GM12878 (cell line): Measurements from ENCODE around the gene UGT1A6. TPM values are rescaled to one million over a fixed set of nuclear protein-coding genes. Genes with fewer than 3 reads are reported as not detected.

ENCODE experiments used
- ATAC-seq: fragments of 200-7000 bp; cut with Tn5 transposase; 3 replicates; pipeline ENCODE4 v1.9.1; 2020; ENCODE audit warnings: mild to moderate bottlenecking, moderate library complexity
- BruUV-seq: library from RNA; stranded (reverse); fragments of 400-500 nt; replicated peaks from 2 replicates; lab custom pipeline; 2021; lab: Mats Ljungman, UMichigan
- CTCF ChIA-PET: fragments of 300-600 bp; sonication (Branson Sonifier 250); formaldehyde crosslinking; extraction: SDS; loops from one replicate; lab custom pipeline; 2021; ENCODE audit warnings: inconsistent platforms; lab: Yijun Ruan, JAX
- POLR2A ChIA-PET: fragments of 350-600 bp; formaldehyde crosslinking; extraction: SDS; loops from one replicate; lab custom pipeline; 2021; ENCODE audit warnings: inconsistent platforms; lab: Charles Lee
- RAD21 ChIA-PET: fragments of 300-600 bp; sonication (Branson Sonifier 250); formaldehyde crosslinking; loops from one replicate; lab custom pipeline; 2023; ENCODE audit warnings: antibody characterized with exemption; ENCODE audit not compliant: unreplicated experiment; lab: Charles Lee
- SMC1A ChIA-PET: fragments of 300-600 bp; sonication (Branson Sonifier 250); formaldehyde crosslinking; loops from one replicate; lab custom pipeline; 2023; ENCODE audit not compliant: unreplicated experiment, uncharacterized antibody; lab: Charles Lee
- DNase-seq: peaks from one replicate; pipeline ENCODE4 v3.0.0-alpha.2; 2011; ENCODE audit warnings: low read depth, low spot score
- FAIRE-seq: peaks from 3 replicates; lab custom pipeline; 2011; peaks lifted over from hg19 to GRCh38; lab: Jason Lieb, UNC
- H2AFZ ChIP-seq: 2 replicates; pipeline ENCODE4 v1.6.0; 2011; ENCODE audit warnings: low read depth, low read length, control low read depth; ENCODE audit not compliant: control insufficient read depth
- H3K27ac ChIP-seq: 2 replicates; pipeline ENCODE4 v1.5.1; 2011; ENCODE audit warnings: control low read depth; ENCODE audit not compliant: control insufficient read depth, insufficient read depth
- H3K27me3 ChIP-seq, 2 experiments: replicated peaks in 1 of 2; 2 replicates each; pipeline versions ENCODE4 v1.6.0 to v1.6.1; 2011; ENCODE audit warnings: low read length in 1 of 2; ENCODE audit not compliant: control insufficient read depth in 2 of 2, insufficient read depth in 2 of 2
- H3K36me3 ChIP-seq, 2 experiments: 2 replicates each; pipeline ENCODE4 v1.5.1; 2011; ENCODE audit warnings: low read length in 1 of 2; ENCODE audit not compliant: control insufficient read depth in 2 of 2, insufficient read depth in 2 of 2
- H3K4me1 ChIP-seq: 2 replicates; pipeline ENCODE4 v1.6.1; 2011; ENCODE audit warnings: mild to moderate bottlenecking, low read length, moderate library complexity, mixed read lengths; ENCODE audit not compliant: control insufficient read depth, insufficient read depth
- H3K4me2 ChIP-seq: 2 replicates; pipeline ENCODE4 v1.6.0; 2011; ENCODE audit warnings: control low read depth; ENCODE audit not compliant: control insufficient read depth, insufficient read depth
- H3K4me3 ChIP-seq: fragments of 200-600 bp; sonication (generic); 2 replicates; pipeline ENCODE4 v1.5.1; 2016
- H3K79me2 ChIP-seq: 2 replicates; pipeline ENCODE4 v1.6.0; 2011; ENCODE audit warnings: low read length; ENCODE audit not compliant: control insufficient read depth, insufficient read depth
- H3K9ac ChIP-seq: 2 replicates; pipeline ENCODE4 v1.8.0; 2011; ENCODE audit warnings: low read length, control low read depth, mixed read lengths; ENCODE audit not compliant: control insufficient read depth, insufficient read depth
- H3K9me3 ChIP-seq: replicated peaks from 3 replicates; pipeline ENCODE4 v1.5.1; 2011; ENCODE audit warnings: mild to moderate bottlenecking, low read length; ENCODE audit not compliant: control insufficient read depth, insufficient read depth
- H4K20me1 ChIP-seq: 2 replicates; pipeline ENCODE4 v1.6.0; 2011; ENCODE audit not compliant: control insufficient read depth, insufficient read depth
- BMI1 ChIP-seq: fragments of 450-650 bp; IDR thresholded peaks from 2 replicates; pipeline ENCODE4 v1.6.1; 2016; ENCODE audit warnings: mild to moderate bottlenecking, moderate library complexity, borderline replicate concordance
- EGR1 ChIP-seq, 2 experiments: IDR thresholded peaks; 1 replicate in 1 of 2; 2 replicates in 1 of 2; pipeline ENCODE4 v1.6.1; 2011 to 2012; ENCODE audit warnings: low read depth in 2 of 2, low read length in 2 of 2, borderline replicate concordance in 1 of 2, mild to moderate bottlenecking in 1 of 2, moderate library complexity in 1 of 2
- ETV6 ChIP-seq, 2 experiments: fragments of 450-650 bp in 1 of 2; IDR thresholded peaks in 1 of 2; conservative IDR thresholded peaks in 1 of 2; 2 replicates each; pipeline ENCODE4 v1.6.1; 2014; ENCODE audit warnings: antibody characterized with exemption in 1 of 2, borderline replicate concordance in 1 of 2, low read depth in 1 of 2, mild to moderate bottlenecking in 1 of 2, moderate library complexity in 1 of 2
- STAT3 ChIP-seq: IDR thresholded peaks from 2 replicates; pipeline ENCODE4 v1.6.1; 2011; ENCODE audit warnings: low read depth, low read length, improper control_type of control experiment
- TBL1XR1 ChIP-seq: IDR thresholded peaks from 2 replicates; pipeline ENCODE4 v1.6.1; 2012; ENCODE audit warnings: low read depth, low read length, improper control_type of control experiment
- WGBS: methylation state at CpG from one replicate; pipeline ENCODE4 v1.1.6; 2016; ENCODE audit warnings: low lambda C conversion rate; ENCODE audit not compliant: insufficient replicate concordance, insufficient coverage; ENCODE audit errors: missing lambda C conversion rate; 5-methylcytosine and 5-hydroxymethylcytosine counted together
- in situ Hi-C: fragments of 300-500 bp; cut with MboI; formaldehyde crosslinking; loops from 9 replicates; pipeline ENCODE4 v1.14.3; 2018; ENCODE audit warnings: mixed read lengths
- intact Hi-C: fragments of 100-400 bp; cut with micrococcal nuclease; formaldehyde crosslinking; loops from one replicate; pipeline ENCODE4 v1.14.2; 2022; ENCODE audit not compliant: unreplicated experiment
- polyA plus RNA-seq, 11 experiments: library from polyadenylated mRNA; depleted of rRNA in 4 of 11; unstranded in 6 of 11; stranded (reverse) in 5 of 11; fragments of >200 nt; fragmentation: Nextera tagmentation in 4 of 11; fragmentation: Illumina TruSeq in 1 of 11; extraction: Ambion mirVana in 4 of 11; extraction: Trizol in 1 of 11; gene quantifications; 1 replicate in 1 of 11; 2 replicates in 10 of 11; pipeline versions ENCODE4 v1.2.1 to v1.2.3, GENCODE V29; 2011 to 2016; ENCODE audit warnings: inconsistent platforms in 2 of 11, missing spikeins in 2 of 11, low read depth in 1 of 11
- total RNA-seq, 4 experiments: library from RNA; depleted of rRNA in 3 of 4; stranded (reverse); fragments of >200 nt in 3 of 4; fragmentation: Illumina TruSeq in 1 of 4; extraction: Trizol in 1 of 4; gene quantifications; 2 replicates each; pipeline versions ENCODE4 v1.2.1 to v1.2.3, GENCODE V29; 2013 to 2021
- TF ChIP-seq, protein P1 (sequence below): fragments of 450-650 bp; IDR thresholded peaks from 2 replicates; pipeline ENCODE4 v1.6.1; 2016; ENCODE audit warnings: mild to moderate bottlenecking, moderate library complexity, borderline replicate concordance
- TF ChIP-seq, protein P2 (sequence below): fragments of 450-650 bp; IDR thresholded peaks from 2 replicates; pipeline ENCODE4 v1.6.1; 2018; ENCODE audit warnings: borderline replicate concordance, mild to moderate bottlenecking; ENCODE audit not compliant: partially characterized antibody
- TF ChIP-seq, protein P3 (sequence below): fragments of 450-650 bp; IDR thresholded peaks from 2 replicates; pipeline ENCODE4 v1.6.1; 2018; ENCODE audit warnings: mild to moderate bottlenecking, low read depth, moderate library complexity; ENCODE audit not compliant: partially characterized antibody
- TF ChIP-seq, protein P4 (sequence below): IDR thresholded peaks from 2 replicates; pipeline ENCODE4 v1.6.1; 2012; ENCODE audit warnings: low read length, inconsistent platforms

Gene UGT1A6
- total and polyA plus RNA-seq, 10 of the 15 experiments (the other 5 are each of a cell fraction or from before 2014, with no cell fraction given): not detected

DNA sequence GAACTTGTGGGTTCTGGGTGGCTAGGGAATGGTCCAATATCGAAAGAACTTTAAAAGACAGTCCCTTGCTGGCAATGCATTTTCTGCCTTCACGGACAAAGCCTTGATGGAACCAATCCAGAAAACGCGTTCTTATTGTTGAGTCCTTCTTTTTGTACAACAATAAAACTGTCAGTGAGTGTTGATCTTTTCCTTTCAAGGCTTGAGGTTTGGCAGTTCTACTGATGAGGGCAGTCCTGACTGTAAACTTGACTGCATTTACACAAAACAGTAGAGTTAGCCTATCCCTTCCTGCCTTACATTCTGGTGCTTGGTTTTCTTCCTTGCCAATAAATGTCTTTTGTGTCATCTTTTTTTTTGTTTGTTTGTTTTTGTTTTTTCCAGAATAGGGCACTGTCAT is 13.5 kb upstream of the UGT1A6 start (continued):
- TF ChIP-seq, protein P1, sequence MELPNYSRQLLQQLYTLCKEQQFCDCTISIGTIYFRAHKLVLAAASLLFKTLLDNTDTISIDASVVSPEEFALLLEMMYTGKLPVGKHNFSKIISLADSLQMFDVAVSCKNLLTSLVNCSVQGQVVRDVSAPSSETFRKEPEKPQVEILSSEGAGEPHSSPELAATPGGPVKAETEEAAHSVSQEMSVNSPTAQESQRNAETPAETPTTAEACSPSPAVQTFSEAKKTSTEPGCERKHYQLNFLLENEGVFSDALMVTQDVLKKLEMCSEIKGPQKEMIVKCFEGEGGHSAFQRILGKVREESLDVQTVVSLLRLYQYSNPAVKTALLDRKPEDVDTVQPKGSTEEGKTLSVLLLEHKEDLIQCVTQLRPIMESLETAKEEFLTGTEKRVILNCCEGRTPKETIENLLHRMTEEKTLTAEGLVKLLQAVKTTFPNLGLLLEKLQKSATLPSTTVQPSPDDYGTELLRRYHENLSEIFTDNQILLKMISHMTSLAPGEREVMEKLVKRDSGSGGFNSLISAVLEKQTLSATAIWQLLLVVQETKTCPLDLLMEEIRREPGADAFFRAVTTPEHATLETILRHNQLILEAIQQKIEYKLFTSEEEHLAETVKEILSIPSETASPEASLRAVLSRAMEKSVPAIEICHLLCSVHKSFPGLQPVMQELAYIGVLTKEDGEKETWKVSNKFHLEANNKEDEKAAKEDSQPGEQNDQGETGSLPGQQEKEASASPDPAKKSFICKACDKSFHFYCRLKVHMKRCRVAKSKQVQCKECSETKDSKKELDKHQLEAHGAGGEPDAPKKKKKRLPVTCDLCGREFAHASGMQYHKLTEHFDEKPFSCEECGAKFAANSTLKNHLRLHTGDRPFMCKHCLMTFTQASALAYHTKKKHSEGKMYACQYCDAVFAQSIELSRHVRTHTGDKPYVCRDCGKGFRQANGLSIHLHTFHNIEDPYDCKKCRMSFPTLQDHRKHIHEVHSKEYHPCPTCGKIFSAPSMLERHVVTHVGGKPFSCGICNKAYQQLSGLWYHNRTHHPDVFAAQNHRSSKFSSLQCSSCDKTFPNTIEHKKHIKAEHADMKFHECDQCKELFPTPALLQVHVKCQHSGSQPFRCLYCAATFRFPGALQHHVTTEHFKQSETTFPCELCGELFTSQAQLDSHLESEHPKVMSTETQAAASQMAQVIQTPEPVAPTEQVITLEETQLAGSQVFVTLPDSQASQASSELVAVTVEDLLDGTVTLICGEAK: no peak
- TF ChIP-seq EGR1 (IDR thresholded peaks at IDR 0.05; ENCODE audit: borderline replicate concordance in 1 of 2, low read depth in 2 of 2, low read length in 2 of 2) (no peak), BMI1 (no peak)

DNA sequence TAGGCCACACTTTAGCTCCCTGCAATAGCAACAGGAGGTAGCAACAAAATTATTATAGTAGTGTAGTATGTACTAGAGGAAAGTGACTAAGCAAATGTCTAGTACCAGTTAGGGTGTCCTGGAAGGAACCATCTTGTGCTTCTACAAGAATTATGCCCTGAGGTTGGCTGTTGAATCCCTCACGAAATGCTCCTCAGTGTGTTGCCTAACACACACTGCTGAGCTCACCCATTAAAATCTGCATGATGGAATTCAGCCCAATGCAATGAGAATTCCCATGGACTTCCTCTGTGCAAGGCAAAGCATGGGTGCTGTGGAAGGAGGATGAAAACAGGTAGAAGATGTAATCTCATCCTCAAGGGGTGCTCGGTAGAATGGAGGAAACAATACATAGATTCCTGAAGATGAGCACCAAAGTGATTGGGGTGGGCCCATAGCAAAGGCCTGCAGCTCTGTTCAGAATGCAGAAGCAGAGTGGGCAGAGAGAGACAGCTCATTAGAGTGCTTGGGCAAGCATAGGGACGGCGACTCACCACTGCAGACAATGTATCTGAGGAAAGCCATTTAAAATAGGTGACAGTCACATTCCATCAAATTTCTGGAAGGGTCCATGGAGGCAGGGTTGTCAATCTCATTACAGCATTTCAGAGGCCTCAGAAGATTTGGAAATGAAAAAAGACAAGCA is 12.2 kb upstream of the UGT1A6 start:
- DNase-seq (no peak), FAIRE-seq (no peak), ATAC-seq (no peak)
- H2AFZ ChIP-seq: no peak overlapping the region
- WGBS: 43% methylated on average over 4 of the region's 4 CpGs
- in situ Hi-C loops (no loop called here), intact Hi-C loops (no loop called here)
- no peaks in the 10 kb centered on the region for H3K9me3 ChIP-seq
- no peaks in the 10 kb centered on the region for H3K36me3 ChIP-seq
- ChIA-PET SMC1A (interaction anchor here (1.1 kb wide), 1 partner anchor 237 kb away, joined by 3 read pairs; no protein-coding TSS in a partner anchor), CTCF (no interaction called here), RAD21 (no interaction called here), POLR2A (no interaction called here)
- H3K27me3 ChIP-seq: no peaks in the 10 kb centered on the region; a peak in 1 of 4 replicates
- H4K20me1 ChIP-seq: no peaks in the 10 kb centered on the region
- H3K4me1 ChIP-seq: no peaks in the 10 kb centered on the region
- H3K4me3 ChIP-seq: no peak overlapping the region
- H3K79me2 ChIP-seq: no peaks in the 10 kb centered on the region
- no TSS peak for BruUV-seq
- H3K27ac ChIP-seq: no peak overlapping the region
- no peak overlapping the region for H3K4me2 ChIP-seq
- H3K9ac ChIP-seq: no peak overlapping the region
- TF ChIP-seq ETV6 (conservative IDR thresholded peaks at IDR 0.05 in 1 of 2, IDR thresholded peaks at IDR 0.05 in 1 of 2; ENCODE audit: borderline replicate concordance in 1 of 2, low read depth in 1 of 2) (no peak), STAT3 (no peak), EGR1 (IDR thresholded peaks at IDR 0.05; ENCODE audit: borderline replicate concordance in 1 of 2, low read depth in 2 of 2, low read length in 2 of 2) (no peak), TBL1XR1 (no peak)
- TF ChIP-seq, protein P2, sequence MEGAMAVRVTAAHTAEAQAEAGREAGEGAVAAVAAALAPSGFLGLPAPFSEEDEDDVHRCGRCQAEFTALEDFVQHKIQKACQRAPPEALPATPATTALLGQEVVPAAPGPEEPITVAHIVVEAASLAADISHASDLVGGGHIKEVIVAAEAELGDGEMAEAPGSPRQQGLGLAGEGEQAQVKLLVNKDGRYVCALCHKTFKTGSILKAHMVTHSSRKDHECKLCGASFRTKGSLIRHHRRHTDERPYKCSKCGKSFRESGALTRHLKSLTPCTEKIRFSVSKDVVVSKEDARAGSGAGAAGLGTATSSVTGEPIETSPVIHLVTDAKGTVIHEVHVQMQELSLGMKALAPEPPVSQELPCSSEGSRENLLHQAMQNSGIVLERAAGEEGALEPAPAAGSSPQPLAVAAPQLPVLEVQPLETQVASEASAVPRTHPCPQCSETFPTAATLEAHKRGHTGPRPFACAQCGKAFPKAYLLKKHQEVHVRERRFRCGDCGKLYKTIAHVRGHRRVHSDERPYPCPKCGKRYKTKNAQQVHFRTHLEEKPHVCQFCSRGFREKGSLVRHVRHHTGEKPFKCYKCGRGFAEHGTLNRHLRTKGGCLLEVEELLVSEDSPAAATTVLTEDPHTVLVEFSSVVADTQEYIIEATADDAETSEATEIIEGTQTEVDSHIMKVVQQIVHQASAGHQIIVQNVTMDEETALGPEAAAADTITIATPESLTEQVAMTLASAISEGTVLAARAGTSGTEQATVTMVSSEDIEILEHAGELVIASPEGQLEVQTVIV: no peak
- TF ChIP-seq, protein P3, sequence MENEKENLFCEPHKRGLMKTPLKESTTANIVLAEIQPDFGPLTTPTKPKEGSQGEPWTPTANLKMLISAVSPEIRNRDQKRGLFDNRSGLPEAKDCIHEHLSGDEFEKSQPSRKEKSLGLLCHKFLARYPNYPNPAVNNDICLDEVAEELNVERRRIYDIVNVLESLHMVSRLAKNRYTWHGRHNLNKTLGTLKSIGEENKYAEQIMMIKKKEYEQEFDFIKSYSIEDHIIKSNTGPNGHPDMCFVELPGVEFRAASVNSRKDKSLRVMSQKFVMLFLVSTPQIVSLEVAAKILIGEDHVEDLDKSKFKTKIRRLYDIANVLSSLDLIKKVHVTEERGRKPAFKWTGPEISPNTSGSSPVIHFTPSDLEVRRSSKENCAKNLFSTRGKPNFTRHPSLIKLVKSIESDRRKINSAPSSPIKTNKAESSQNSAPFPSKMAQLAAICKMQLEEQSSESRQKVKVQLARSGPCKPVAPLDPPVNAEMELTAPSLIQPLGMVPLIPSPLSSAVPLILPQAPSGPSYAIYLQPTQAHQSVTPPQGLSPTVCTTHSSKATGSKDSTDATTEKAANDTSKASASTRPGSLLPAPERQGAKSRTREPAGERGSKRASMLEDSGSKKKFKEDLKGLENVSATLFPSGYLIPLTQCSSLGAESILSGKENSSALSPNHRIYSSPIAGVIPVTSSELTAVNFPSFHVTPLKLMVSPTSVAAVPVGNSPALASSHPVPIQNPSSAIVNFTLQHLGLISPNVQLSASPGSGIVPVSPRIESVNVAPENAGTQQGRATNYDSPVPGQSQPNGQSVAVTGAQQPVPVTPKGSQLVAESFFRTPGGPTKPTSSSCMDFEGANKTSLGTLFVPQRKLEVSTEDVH: no peak
- TF ChIP-seq, protein P4, sequence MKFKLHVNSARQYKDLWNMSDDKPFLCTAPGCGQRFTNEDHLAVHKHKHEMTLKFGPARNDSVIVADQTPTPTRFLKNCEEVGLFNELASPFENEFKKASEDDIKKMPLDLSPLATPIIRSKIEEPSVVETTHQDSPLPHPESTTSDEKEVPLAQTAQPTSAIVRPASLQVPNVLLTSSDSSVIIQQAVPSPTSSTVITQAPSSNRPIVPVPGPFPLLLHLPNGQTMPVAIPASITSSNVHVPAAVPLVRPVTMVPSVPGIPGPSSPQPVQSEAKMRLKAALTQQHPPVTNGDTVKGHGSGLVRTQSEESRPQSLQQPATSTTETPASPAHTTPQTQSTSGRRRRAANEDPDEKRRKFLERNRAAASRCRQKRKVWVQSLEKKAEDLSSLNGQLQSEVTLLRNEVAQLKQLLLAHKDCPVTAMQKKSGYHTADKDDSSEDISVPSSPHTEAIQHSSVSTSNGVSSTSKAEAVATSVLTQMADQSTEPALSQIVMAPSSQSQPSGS: no peak
